Liver (tissue), 9 donors: ENCODE results near the gene SCTR. TPM values are rescaled to one million over a fixed set of nuclear protein-coding genes. Genes with fewer than 3 reads are reported as not detected.

Experiments used
- DNase-seq: peaks from one replicate; pipeline ENCODE4 v3.0.0-alpha.2; 2017; ENCODE audit warnings: low spot score
- H3K27ac ChIP-seq, 2 donors: one replicate each; pipeline ENCODE4 v1.7.0; 2013; ENCODE audit warnings: inconsistent platforms in 2 of 2, low read length in 2 of 2, control low read depth in 1 of 2, low read depth in 1 of 2, mild to moderate bottlenecking in 1 of 2
- H3K27me3 ChIP-seq, 4 donors: one replicate each; pipeline versions ENCODE4 v1.6.1 to v1.7.0; 2013; ENCODE audit warnings: low read length in 3 of 4, inconsistent platforms in 1 of 4, mild to moderate bottlenecking in 1 of 4, moderate library complexity in 1 of 4; ENCODE audit not compliant: control insufficient read depth in 4 of 4, insufficient read depth in 4 of 4
- H3K36me3 ChIP-seq, 4 donors: one replicate each; pipeline versions ENCODE4 v1.6.1 to v1.7.0; 2013; ENCODE audit warnings: low read length in 3 of 4, mild to moderate bottlenecking in 3 of 4, low read depth in 1 of 4, moderate library complexity in 1 of 4; ENCODE audit not compliant: control insufficient read depth in 4 of 4, insufficient read depth in 3 of 4
- H3K4me1 ChIP-seq, 4 donors: one replicate each; pipeline versions ENCODE4 v1.6.1 to v1.7.0; 2013; ENCODE audit warnings: low read length in 3 of 4, mild to moderate bottlenecking in 3 of 4, moderate library complexity in 1 of 4; ENCODE audit not compliant: control insufficient read depth in 4 of 4, insufficient read depth in 4 of 4
- H3K4me3 ChIP-seq, 3 donors: one replicate each; pipeline versions ENCODE4 v1.6.1 to v1.7.0; 2013; ENCODE audit warnings: low read length in 3 of 3, control low read depth in 1 of 3, low read depth in 1 of 3, mild to moderate bottlenecking in 1 of 3
- H3K9ac ChIP-seq, 2 donors: one replicate each; pipeline ENCODE4 v1.7.0; 2013; ENCODE audit warnings: low read length in 2 of 2, mild to moderate bottlenecking in 2 of 2, moderate library complexity in 2 of 2, control low read depth in 1 of 2, low read depth in 1 of 2
- H3K9me3 ChIP-seq, 4 donors: one replicate each; pipeline versions ENCODE4 v1.6.1 to v1.7.0; 2013; ENCODE audit warnings: low read length in 3 of 4; ENCODE audit not compliant: control insufficient read depth in 4 of 4
- EGR1 ChIP-seq, 2 donors: IDR thresholded peaks; 2 replicates each; pipeline ENCODE4 v1.6.1; 2016 to 2018; ENCODE audit warnings: antibody characterized with exemption in 2 of 2, low read depth in 2 of 2
- FOXA1 ChIP-seq: IDR thresholded peaks from 2 replicates; pipeline ENCODE4 v1.6.1; 2016; ENCODE audit warnings: antibody characterized with exemption
- FOXA2 ChIP-seq: IDR thresholded peaks from 2 replicates; pipeline ENCODE4 v1.6.1; 2016; ENCODE audit warnings: antibody characterized with exemption
- GABPA ChIP-seq, 2 donors: IDR thresholded peaks in 1 of 2; conservative IDR thresholded peaks in 1 of 2; 2 replicates each; pipeline ENCODE4 v1.6.1; 2016; ENCODE audit warnings: antibody characterized with exemption in 2 of 2, mild to moderate bottlenecking in 1 of 2, moderate library complexity in 1 of 2
- HNF4A ChIP-seq, 2 donors: conservative IDR thresholded peaks; 2 replicates each; pipeline ENCODE4 v1.6.1; 2016; ENCODE audit warnings: antibody characterized with exemption in 2 of 2, mild to moderate bottlenecking in 2 of 2
- HNF4G ChIP-seq: IDR thresholded peaks from 2 replicates; pipeline ENCODE4 v1.6.1; 2016; ENCODE audit warnings: antibody characterized with exemption
- JUND ChIP-seq, 2 donors: IDR thresholded peaks; 2 replicates each; pipeline ENCODE4 v1.6.1; 2016; ENCODE audit warnings: antibody characterized with exemption in 2 of 2
- MAX ChIP-seq: IDR thresholded peaks from 2 replicates; pipeline ENCODE4 v1.6.1; 2016; ENCODE audit warnings: antibody characterized with exemption
- NR2F2 ChIP-seq: IDR thresholded peaks from 2 replicates; pipeline ENCODE4 v1.6.1; 2016; ENCODE audit warnings: antibody characterized with exemption
- RAD21 ChIP-seq, 2 donors: IDR thresholded peaks; 2 replicates each; pipeline ENCODE4 v1.6.1; 2016; ENCODE audit warnings: antibody characterized with exemption in 2 of 2, mild to moderate bottlenecking in 2 of 2
- REST ChIP-seq: IDR thresholded peaks from 2 replicates; pipeline ENCODE4 v1.6.1; 2016; ENCODE audit warnings: antibody characterized with exemption, mild to moderate bottlenecking
- RXRA ChIP-seq, 2 donors: IDR thresholded peaks; 2 replicates each; pipeline ENCODE4 v1.6.1; 2017 to 2018; ENCODE audit warnings: antibody characterized with exemption in 2 of 2, mild to moderate bottlenecking in 1 of 2
- SP1 ChIP-seq: IDR thresholded peaks from 2 replicates; pipeline ENCODE4 v1.6.1; 2018; ENCODE audit warnings: antibody characterized with exemption, mild to moderate bottlenecking
- TAF1 ChIP-seq: conservative IDR thresholded peaks from 2 replicates; pipeline ENCODE4 v1.6.1; 2016; ENCODE audit warnings: antibody characterized with exemption, mild to moderate bottlenecking
- YY1 ChIP-seq: IDR thresholded peaks from 2 replicates; pipeline ENCODE4 v1.6.1; 2016; ENCODE audit warnings: antibody characterized with exemption, mild to moderate bottlenecking
- WGBS: extraction: QIAGEN DNeasy Blood & Tissue Kit; methylation state at CpG from one replicate; pipeline ENCODE4 v1.1.7; 2013; 5-methylcytosine and 5-hydroxymethylcytosine counted together
- polyA plus RNA-seq, 2 donors: library from polyadenylated mRNA; stranded (reverse) in 1 of 2; unstranded in 1 of 2; fragments of 200-250 nt in 1 of 2; fragments of >200 nt in 1 of 2; fragmentation: Nextera tagmentation in 1 of 2; extraction: Ambion mirVana in 1 of 2; gene quantifications; one replicate each; pipeline versions ENCODE4 v1.2.1 to v1.2.3, GENCODE V29; 2013 to 2015
- total RNA-seq, 2 donors: library from RNA; depleted of rRNA; stranded (reverse); fragments of >200 nt; gene quantifications; one replicate each; pipeline ENCODE4 v1.2.3, GENCODE V29; 2014
- TF ChIP-seq, protein P1 (sequence below): IDR thresholded peaks from 2 replicates; pipeline ENCODE4 v1.6.1; 2016; ENCODE audit warnings: antibody characterized with exemption
- TF ChIP-seq, protein P2 (sequence below): IDR thresholded peaks from 2 replicates; pipeline ENCODE4 v1.6.1; 2016; ENCODE audit warnings: antibody characterized with exemption
- TF ChIP-seq, protein P3 (sequence below): fragments of 150-350 bp; IDR thresholded peaks from 2 replicates; pipeline ENCODE4 v1.5.1; 2017; ENCODE audit warnings: improper control_type of control experiment, low read depth, low read length; ENCODE audit not compliant: missing input control
- donor health status: healthy.
- donor health status: healthy.
- donor health status: healthy.
- donor health status: healthy.
- donor health status: healthy.

Gene SCTR
- total and polyA plus RNA-seq, 4 donors, result 0.17 to 0.47 (median 0.29) TPM

- WGBS, result 91% methylated on average over 2 of the region's 2 CpGs
- Histone ChIP-seq H3K27me3 (peaks cover 0 to 9% (median 3%) of the 10 kb centered on the region in 4 donors), H3K4me1 (peaks cover 1 to 11% (median 7%) of the 10 kb centered on the region in 4 donors), H3K9ac (no peak overlapping the region), H3K27ac (no peak overlapping the region), H3K9me3 (no peaks in the 10 kb centered on the region), H3K4me3 (no peak overlapping the region), H3K36me3 (no peaks in the 10 kb centered on the region)
- no peak for TF ChIP-seq JUND (IDR thresholded peaks at IDR 0.05)
- TF ChIP-seq, protein P1, sequence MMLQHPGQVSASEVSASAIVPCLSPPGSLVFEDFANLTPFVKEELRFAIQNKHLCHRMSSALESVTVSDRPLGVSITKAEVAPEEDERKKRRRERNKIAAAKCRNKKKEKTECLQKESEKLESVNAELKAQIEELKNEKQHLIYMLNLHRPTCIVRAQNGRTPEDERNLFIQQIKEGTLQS, result no peak
- no peak for TF ChIP-seq FOXA2
- TF ChIP-seq YY1, result no peak
- no peak for TF ChIP-seq TAF1
- TF ChIP-seq NR2F2, result no peak
- TF ChIP-seq HNF4A (conservative IDR thresholded peaks at IDR 0.05), result no peak
- TF ChIP-seq REST, result no peak
- no peak for TF ChIP-seq RXRA (IDR thresholded peaks at IDR 0.05)
- no peak for TF ChIP-seq GABPA (IDR thresholded peaks at IDR 0.05 in 1 of 2, conservative IDR thresholded peaks at IDR 0.05 in 1 of 2)
- no peak for TF ChIP-seq EGR1 (IDR thresholded peaks at IDR 0.05; ENCODE audit: low read depth in 2 of 2)
- TF ChIP-seq HNF4G, result no peak
- no peak for TF ChIP-seq FOXA1
- TF ChIP-seq, protein P2, sequence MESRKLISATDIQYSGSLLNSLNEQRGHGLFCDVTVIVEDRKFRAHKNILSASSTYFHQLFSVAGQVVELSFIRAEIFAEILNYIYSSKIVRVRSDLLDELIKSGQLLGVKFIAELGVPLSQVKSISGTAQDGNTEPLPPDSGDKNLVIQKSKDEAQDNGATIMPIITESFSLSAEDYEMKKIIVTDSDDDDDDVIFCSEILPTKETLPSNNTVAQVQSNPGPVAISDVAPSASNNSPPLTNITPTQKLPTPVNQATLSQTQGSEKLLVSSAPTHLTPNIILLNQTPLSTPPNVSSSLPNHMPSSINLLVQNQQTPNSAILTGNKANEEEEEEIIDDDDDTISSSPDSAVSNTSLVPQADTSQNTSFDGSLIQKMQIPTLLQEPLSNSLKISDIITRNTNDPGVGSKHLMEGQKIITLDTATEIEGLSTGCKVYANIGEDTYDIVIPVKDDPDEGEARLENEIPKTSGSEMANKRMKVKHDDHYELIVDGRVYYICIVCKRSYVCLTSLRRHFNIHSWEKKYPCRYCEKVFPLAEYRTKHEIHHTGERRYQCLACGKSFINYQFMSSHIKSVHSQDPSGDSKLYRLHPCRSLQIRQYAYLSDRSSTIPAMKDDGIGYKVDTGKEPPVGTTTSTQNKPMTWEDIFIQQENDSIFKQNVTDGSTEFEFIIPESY, result no peak
- TF ChIP-seq, protein P3, sequence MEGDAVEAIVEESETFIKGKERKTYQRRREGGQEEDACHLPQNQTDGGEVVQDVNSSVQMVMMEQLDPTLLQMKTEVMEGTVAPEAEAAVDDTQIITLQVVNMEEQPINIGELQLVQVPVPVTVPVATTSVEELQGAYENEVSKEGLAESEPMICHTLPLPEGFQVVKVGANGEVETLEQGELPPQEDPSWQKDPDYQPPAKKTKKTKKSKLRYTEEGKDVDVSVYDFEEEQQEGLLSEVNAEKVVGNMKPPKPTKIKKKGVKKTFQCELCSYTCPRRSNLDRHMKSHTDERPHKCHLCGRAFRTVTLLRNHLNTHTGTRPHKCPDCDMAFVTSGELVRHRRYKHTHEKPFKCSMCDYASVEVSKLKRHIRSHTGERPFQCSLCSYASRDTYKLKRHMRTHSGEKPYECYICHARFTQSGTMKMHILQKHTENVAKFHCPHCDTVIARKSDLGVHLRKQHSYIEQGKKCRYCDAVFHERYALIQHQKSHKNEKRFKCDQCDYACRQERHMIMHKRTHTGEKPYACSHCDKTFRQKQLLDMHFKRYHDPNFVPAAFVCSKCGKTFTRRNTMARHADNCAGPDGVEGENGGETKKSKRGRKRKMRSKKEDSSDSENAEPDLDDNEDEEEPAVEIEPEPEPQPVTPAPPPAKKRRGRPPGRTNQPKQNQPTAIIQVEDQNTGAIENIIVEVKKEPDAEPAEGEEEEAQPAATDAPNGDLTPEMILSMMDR, result no peak
- no peak for TF ChIP-seq SP1
- no peak for TF ChIP-seq RAD21 (IDR thresholded peaks at IDR 0.05)
- TF ChIP-seq MAX, result no peak
- no peak for DNase-seq
Observed at GRCh38 chr2:119527999-119528398, 3.7 kb upstream of the SCTR start.
